ENCODE data around the gene PLEKHB1. TPM values are rescaled to one million over a fixed set of nuclear protein-coding genes. Genes with fewer than 3 reads are reported as not detected.

PLEKHB1 gene
- polyA plus RNA-seq, 1 donor (not counting 4 experiments of a cell fraction or from before 2014, with no cell fraction given): not detected

- no peak overlapping the region for H3K9ac ChIP-seq (ENCODE audit: control insufficient read depth, extremely low read depth, insufficient read depth, low read length)
- no peaks in the 10 kb centered on the region for H3K9me3 ChIP-seq (ENCODE audit: control insufficient read depth, low read depth, low read length)
- H3K36me3 ChIP-seq (ENCODE audit: control insufficient read depth in 2 of 2, extremely low read depth in 1 of 2, insufficient read depth in 2 of 2, low read length in 2 of 2): no peaks in the 10 kb centered on the region
- H3K4me3 ChIP-seq (ENCODE audit: control insufficient read depth in 2 of 3, extremely low read depth in 1 of 3, insufficient read depth in 2 of 3, low read depth in 1 of 3, low read length in 3 of 3): no peak overlapping the region
- no peaks in the 10 kb centered on the region for H3K9me1 ChIP-seq (ENCODE audit: control insufficient read depth, extremely low read depth, insufficient read depth, low read length)
- H3K4me2 ChIP-seq (ENCODE audit: control insufficient read depth, extremely low read depth, insufficient read depth, low read depth, low read length): no peak overlapping the region
- H2AFZ ChIP-seq (ENCODE audit: control insufficient read depth, low read length): no peak overlapping the region
- peaks cover 14% of the 10 kb centered on the region for H3K4me1 ChIP-seq (ENCODE audit: control insufficient read depth, extremely low read depth, insufficient read depth, low read length)
- DNase-seq (ENCODE audit: low read depth, low spot score) (no peak), FAIRE-seq (no peak)
- H4K20me1 ChIP-seq (ENCODE audit: control insufficient read depth, extremely low read depth, insufficient read depth, low read length): no peaks in the 10 kb centered on the region
- peaks cover 34% of the 10 kb centered on the region for H3K27me3 ChIP-seq (ENCODE audit: control insufficient read depth, extremely low read depth, insufficient read depth, low read length)
- no peak overlapping the region for H3K27ac ChIP-seq (ENCODE audit: control insufficient read depth, insufficient read depth, low read length)
- H3K79me2 ChIP-seq (ENCODE audit: control insufficient read depth, insufficient read depth, low read length): no peaks in the 10 kb centered on the region
- no peak for TF ChIP-seq EZH2 (IDR thresholded peaks at IDR 0.05; ENCODE audit: low read length)
- no peak for TF ChIP-seq CTCF (optimal IDR thresholded peaks at IDR 0.05 in 1 of 3, IDR thresholded peaks at IDR 0.05 in 1 of 3, conservative IDR thresholded peaks at IDR 0.05 in 1 of 3; ENCODE audit: extremely low read depth in 1 of 3, insufficient read depth in 2 of 3, low read length in 3 of 3)
- dilution Hi-C loops (cut with MboI; ENCODE audit: extremely low pct_ligation_motif_present, low sequenced_read_pairs): no loop called here
Measured at GRCh38 chr11:73648571-73649046, 2.2 kb downstream of the PLEKHB1 start.

GRCh38 chr11:73649206-73649605 is 2.8 kb downstream of the PLEKHB1 start:
- Histone ChIP-seq H3K79me2 (ENCODE audit: control insufficient read depth, insufficient read depth, low read length) (no peaks in the 10 kb centered on the region), H3K4me1 (ENCODE audit: control insufficient read depth, extremely low read depth, insufficient read depth, low read length) (peaks cover 14% of the 10 kb centered on the region), H4K20me1 (ENCODE audit: control insufficient read depth, extremely low read depth, insufficient read depth, low read length) (no peaks in the 10 kb centered on the region), H3K4me3 (ENCODE audit: control insufficient read depth in 2 of 3, extremely low read depth in 1 of 3, insufficient read depth in 2 of 3, low read depth in 1 of 3, low read length in 3 of 3) (no peak overlapping the region), H3K36me3 (ENCODE audit: control insufficient read depth in 2 of 2, extremely low read depth in 1 of 2, insufficient read depth in 2 of 2, low read length in 2 of 2) (no peaks in the 10 kb centered on the region), H3K9me1 (ENCODE audit: control insufficient read depth, extremely low read depth, insufficient read depth, low read length) (no peaks in the 10 kb centered on the region), H3K27ac (ENCODE audit: control insufficient read depth, insufficient read depth, low read length) (no peak overlapping the region), H2AFZ (ENCODE audit: control insufficient read depth, low read length) (no peak overlapping the region), H3K27me3 (ENCODE audit: control insufficient read depth, extremely low read depth, insufficient read depth, low read length) (peaks cover 36% of the 10 kb centered on the region), H3K9ac (ENCODE audit: control insufficient read depth, extremely low read depth, insufficient read depth, low read length) (no peak overlapping the region), H3K4me2 (ENCODE audit: control insufficient read depth, extremely low read depth, insufficient read depth, low read depth, low read length) (no peak overlapping the region), H3K9me3 (ENCODE audit: control insufficient read depth, low read depth, low read length) (no peaks in the 10 kb centered on the region)
- no peak for DNase-seq (ENCODE audit: low read depth, low spot score)
- TF ChIP-seq CTCF (optimal IDR thresholded peaks at IDR 0.05 in 1 of 3, IDR thresholded peaks at IDR 0.05 in 1 of 3, conservative IDR thresholded peaks at IDR 0.05 in 1 of 3; ENCODE audit: extremely low read depth in 1 of 3, insufficient read depth in 2 of 3, low read length in 3 of 3) (no peak), EZH2 (IDR thresholded peaks at IDR 0.05; ENCODE audit: low read length) (no peak)
- dilution Hi-C loops (cut with MboI; ENCODE audit: extremely low pct_ligation_motif_present, low sequenced_read_pairs): no loop called here
- no peak for FAIRE-seq

Measured in keratinocyte (primary cell).